AG08396 (cell line): ENCODE measurements around the gene IL17RE.
"Not testable (repeated sequence)": the region's sequence is repeated elsewhere in the genome, so short reads cannot be mapped to it uniquely, and the experiment has no call there.

Source experiments
- DNase-seq: peaks from one replicate; pipeline ENCODE4 v3.0.0; 2012; ENCODE audit warnings: low spot score, mixed read lengths

IL17RE gene

GRCh38 chr3:9879830-9880549, 22.7 kb upstream of the IL17RE start, which contains the start of gene CIDEC:
Gene CIDEC (minus strand): TSS chr3:9880253. CDS start chr3:9878486, 1,767 bp downstream.
- no peak for DNase-seq

DNA sequence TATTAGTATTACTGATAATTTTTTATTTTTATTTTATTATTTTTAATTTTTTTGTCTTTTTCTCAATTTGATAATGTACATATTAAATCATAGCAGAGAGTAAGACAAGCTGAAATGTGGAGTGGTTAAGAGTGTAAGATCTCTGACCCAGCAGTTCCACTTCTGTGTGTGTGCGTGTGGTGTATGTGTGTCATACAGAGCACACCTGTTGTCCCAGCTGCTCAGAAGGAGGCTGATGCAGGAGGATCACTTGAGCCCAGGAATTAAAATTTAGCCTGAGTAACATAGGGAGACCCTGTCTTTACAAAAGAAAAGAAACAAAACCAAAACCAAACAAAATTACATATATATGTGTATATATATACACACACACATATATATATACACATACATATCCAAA, 21.2 kb upstream of the IL17RE start:
- DNase-seq: no peak

DNA sequence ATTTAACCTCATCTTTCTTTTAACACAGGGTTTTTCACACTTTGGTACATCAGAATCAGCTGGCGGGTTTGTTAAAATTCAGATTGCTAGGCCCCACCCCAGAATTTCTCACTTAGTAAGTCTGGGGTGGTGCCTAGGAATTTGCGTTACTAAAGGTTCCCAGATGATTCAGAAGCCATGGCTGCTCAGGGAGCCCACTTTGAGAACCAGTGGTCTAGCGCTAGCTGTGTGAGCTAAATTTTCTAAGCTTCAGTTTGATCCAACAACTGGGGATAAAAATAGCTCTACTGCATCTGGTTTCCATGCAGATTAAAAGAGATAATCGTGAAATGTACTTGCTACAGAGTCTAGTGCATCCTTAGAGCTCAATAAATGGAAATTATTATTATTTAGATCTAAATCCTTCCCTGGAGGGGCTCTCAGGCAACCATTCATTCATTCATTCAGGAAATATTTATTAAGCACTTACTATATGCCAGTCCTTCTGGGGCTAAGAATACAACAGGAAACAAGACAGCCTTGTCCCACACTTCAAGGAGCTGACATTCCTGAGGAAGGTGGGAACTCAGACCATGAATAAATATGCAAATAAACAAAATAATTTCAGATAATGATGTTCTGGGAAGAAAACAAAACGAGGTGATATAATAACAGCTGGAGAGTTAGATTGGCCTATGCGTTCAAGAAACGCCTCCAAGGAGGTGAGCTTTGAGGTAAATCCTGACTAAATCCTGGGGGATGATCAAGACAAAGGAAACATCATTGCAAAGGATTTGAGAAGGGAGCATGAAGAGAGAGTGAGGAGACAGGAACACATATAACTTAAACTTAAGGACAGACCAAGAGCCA, 18.7 kb upstream of the IL17RE start:
- no peak for DNase-seq

GRCh38 chr3:9884555-9885165, 18.0 kb upstream of the IL17RE start:
- peak; percentile 86 for DNase-seq

DNA sequence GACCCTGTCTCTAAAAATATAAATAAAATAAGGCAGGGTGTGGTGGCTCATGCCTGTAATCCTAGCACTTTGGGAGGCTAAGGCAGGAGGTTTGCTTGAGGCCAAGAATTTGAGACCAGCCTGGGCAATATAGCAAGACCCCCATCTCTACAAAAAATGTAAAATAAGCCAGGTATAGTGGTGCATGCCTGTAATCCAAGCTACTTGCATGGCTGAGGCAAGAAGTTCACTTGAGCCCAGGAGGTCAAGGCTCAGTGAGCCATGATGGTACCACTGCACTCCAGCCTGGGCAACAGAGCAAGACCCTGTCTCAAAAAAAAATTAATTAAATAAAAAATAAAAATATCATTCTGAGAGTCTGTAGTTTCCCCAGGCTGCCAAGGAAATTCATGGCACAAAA, 16.3 kb upstream of the IL17RE start:
- DNase-seq: no peak

DNA sequence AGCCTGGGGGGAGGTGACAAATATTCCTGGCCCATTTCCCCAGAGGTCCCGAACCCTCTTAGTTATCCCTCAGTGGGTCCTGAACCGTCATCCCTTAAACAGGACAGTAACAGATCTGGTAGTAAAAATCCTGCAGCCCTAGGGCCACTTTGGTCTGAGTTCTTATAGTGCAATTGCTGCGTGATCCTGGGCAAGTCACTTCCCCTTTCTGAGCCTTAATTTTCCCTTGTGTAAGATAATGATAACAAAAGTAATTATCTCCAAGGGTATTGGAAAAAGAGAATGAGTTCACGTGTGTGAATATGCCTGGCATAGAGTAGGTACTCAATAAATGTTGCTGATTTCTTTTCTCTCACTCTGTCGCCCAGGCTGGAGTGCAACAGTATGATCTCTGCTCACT, 15.2 kb upstream of the IL17RE start:
- DNase-seq: no peak

DNA sequence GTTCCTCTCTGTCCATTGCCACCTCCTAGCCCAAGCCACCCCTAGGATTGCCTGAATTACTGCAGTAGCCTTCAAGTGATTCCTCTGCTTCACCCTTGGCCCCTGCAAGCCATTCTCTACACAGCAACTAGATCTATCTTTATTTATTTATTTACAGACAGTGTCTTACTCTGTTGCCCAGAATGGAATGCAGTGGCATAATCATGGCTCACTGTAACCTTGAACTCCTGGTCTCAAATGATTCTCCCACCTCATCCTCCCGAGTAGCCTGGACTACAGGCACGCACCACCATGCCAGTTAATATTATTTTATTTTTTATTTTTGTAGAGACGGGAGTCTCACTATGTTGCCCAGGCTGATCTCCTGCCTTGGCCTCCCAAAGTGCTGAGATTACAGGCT, 14.1 kb upstream of the IL17RE start:
- no peak for DNase-seq

- no peak for DNase-seq
Observed at GRCh38 chr3:9889405-9889804, 13.2 kb upstream of the IL17RE start.

GRCh38 chr3:9890249-9891071, 12.2 kb upstream of the IL17RE start, which contains the start of gene JAGN1:
Gene JAGN1 (plus strand): TSS chr3:9890610. CDS start chr3:9890723, 113 bp downstream.
- DNase-seq: peak; percentile 94

GRCh38 chr3:9891072-9891622, 11.5 kb upstream of the IL17RE start:
- no peak for DNase-seq

DNA sequence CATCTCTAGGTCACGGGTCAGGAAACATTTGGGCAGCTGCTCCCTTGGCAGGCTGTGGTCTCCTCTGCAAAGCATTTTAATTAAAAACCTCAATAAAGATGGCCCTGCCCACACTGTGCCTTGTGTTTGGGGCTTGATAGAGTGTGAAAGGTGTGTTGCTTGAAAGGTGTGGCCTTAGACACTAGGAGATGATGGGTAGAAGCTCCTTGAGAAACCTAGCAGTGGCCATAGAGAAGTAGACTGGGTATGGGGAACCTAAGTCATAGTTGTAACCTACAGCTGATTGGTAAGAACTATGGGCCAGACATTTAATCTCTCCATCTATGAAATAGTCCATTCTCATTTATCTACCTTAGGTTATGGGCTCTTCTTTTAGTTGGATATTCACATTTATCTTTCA, 8.9 kb upstream of the IL17RE start:
- no peak for DNase-seq

DNA sequence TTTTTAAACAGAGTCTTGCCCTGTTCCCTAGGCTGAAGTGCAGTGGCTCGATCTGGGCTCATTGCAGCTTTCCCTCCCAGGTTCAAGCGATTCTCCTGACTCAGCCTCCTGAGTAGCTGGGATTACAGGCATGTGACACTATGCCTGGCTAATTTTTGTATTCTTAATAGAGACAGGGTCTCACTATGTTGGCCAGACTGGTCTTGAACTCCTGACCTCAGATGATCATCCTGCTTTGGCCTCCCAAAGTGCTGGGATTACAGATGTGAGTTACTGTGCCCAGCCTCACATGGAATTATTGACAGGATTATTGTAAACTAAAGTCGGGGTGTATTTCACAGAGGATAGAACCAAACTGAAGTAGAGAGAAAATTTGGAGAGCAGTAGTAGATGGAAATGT, 6.9 kb upstream of the IL17RE start:
- not testable (repeated sequence) for DNase-seq

- DNase-seq: not testable (repeated sequence)
Observed at GRCh38 chr3:9896755-9897407, 5.8 kb upstream of the IL17RE start.

- no peak for DNase-seq
Observed at GRCh38 chr3:9897408-9898372, 5.0 kb upstream of the IL17RE start.

GRCh38 chr3:9898467-9899241, 4.0 kb upstream of the IL17RE start:
- no peak for DNase-seq

DNA sequence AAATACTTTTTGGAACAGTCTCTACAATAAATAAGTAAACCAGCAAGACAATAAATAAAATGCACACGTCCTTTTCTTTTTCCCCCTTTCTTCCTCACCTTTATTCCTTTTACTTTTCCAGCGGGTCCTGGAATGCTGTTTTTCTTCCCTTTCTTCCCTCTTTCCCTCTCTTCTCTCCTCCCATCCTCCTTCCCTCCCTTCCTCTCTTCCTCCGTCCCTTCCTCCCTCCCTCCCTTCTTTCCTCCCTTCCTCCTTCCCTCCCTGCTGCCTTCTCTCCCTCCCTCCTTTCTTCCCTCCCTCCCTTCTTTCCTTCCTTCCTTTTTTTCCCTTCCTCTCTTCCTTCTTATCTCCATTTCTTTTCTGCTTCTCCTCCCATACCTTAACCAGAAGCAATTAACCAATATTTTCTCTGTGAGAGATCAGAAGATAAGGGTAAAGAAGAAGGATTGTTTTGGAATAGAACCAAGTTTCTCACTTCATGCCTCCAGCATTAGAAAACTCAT, 3.3 kb upstream of the IL17RE start:
- DNase-seq: no peak

DNA sequence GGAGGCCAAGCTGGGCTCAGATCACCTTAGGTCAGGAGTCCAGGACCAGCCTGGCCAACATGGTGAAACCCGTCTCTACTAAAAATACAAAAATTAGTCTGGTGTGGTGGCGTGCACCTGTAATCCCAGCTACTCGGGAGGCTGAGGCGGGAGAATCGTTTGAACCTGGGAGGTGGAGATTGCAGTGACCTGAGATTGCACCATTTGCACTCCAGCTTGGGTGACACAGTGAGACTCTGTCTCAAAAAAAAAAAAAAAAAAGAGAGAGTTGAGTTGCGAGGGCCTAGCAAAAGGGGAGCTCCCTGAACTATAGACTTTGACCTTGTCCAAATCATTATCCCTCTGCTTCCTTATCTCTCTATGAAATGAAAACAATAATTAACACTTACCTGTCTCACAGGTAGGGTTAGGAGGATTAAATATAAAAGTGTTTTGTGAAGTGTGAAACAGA, 1.7 kb upstream of the IL17RE start:
- DNase-seq: not testable (repeated sequence)

- DNase-seq: no peak
Observed at GRCh38 chr3:9901967-9902366, 681 bp upstream of the IL17RE start.

GRCh38 chr3:9903238-9903624, 583 bp downstream of the IL17RE start:
- peak; percentile 50 for DNase-seq
